ENCODE results near the gene C10orf143. TPM values are rescaled to one million over a fixed set of nuclear protein-coding genes. Genes with fewer than 3 reads are reported as not detected.

The C10orf143 gene
- total and polyA plus RNA-seq, 2 experiments from 2014 or later, result 0.76 to 5.4 TPM

DNA sequence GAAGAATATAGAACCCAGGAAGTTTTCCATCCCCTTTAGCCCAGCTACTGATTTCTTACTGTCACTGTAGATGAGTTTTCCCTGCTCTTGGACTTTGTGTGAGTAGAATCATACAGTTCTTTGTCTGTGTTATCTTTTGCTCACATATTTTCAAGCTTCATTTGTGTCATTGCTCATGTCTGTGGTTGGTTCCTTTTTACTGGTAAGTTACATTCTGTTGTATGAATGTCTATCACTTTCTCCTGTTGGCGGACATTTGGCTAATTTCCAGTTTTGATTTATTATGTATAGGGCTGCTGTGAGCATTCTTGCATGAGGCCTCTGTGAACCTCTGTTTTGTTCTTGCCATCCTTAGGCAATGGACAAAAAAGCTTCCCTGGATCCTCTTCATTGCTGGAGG lies 30.8 kb upstream of the C10orf143 start:
- Histone ChIP-seq H3K27ac (no peak overlapping the region), H3K9me2 (ENCODE audit: insufficient read depth) (no peaks in the 10 kb centered on the region), H3K4me2 (ENCODE audit: unreplicated experiment) (no peak overlapping the region), H3K9ac (no peak overlapping the region), H3K79me2 (ENCODE audit: insufficient read depth) (peaks cover 99% of the 10 kb centered on the region), H3K4me1 (ENCODE audit: insufficient read depth) (peaks cover 24% of the 10 kb centered on the region), H2AFZ (no peak overlapping the region), H3F3A (ENCODE audit: insufficient read depth) (no peaks in the 10 kb centered on the region), H3K4me3 (no peak overlapping the region), H3K9me3 (ENCODE audit: low read depth) (no peaks in the 10 kb centered on the region), H4K20me1 (ENCODE audit: insufficient read depth) (peaks cover 22% of the 10 kb centered on the region; the same call in 1 of the 2 replicates), H3K36me3 (ENCODE audit: low read depth) (peaks cover 19% of the 10 kb centered on the region), H3K27me3 (replicated peaks; ENCODE audit: insufficient read depth) (no peaks in the 10 kb centered on the region)
- WGBS, 2 experiments (ENCODE audit: low coverage in 1 of 2, low lambda C conversion rate in 2 of 2, missing lambda C conversion rate in 2 of 2), result 67 to 76% methylated on average over 1 of the region's 1 CpG
- DNase-seq, result peak; percentile 10
- in situ Hi-C loops (cut with MboI), result no loop called here
- TF ChIP-seq EZH2phosphoT487 (IDR thresholded peaks at IDR 0.05; ENCODE audit: insufficient read depth, low read depth) (no peak), EZH2 (IDR thresholded peaks at IDR 0.05; ENCODE audit: insufficient read depth, poor library complexity, severe bottlenecking) (no peak)

DNA sequence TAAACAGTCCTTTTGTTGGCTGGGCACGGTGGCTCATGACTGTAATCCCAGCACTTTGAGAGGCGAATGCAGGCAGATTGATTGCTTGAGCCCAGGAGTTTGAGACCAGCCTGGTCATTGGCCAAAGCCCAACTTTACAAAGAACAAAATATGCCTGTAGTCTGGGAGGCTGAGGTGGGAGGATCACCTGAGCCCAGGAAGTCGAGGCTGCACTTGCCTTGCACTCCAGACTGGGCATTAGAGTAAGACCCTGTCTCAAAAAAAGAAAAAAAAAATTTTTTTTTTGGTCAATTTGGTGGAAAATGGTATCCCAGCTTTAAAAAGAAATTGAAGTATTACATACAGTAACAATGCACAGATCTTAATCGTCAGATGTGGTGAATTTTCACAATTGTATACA lies 30.4 kb upstream of the C10orf143 start:
- H3K9ac ChIP-seq, result no peak overlapping the region
- in situ Hi-C loops (cut with MboI), result no loop called here
- TF ChIP-seq EZH2 (IDR thresholded peaks at IDR 0.05; ENCODE audit: insufficient read depth, poor library complexity, severe bottlenecking) (no peak), EZH2phosphoT487 (IDR thresholded peaks at IDR 0.05; ENCODE audit: insufficient read depth, low read depth) (no peak)
- peaks cover 24% of the 10 kb centered on the region for H3K4me1 ChIP-seq (ENCODE audit: insufficient read depth)
- no peaks in the 10 kb centered on the region for H3K27me3 ChIP-seq (replicated peaks; ENCODE audit: insufficient read depth)
- no peak overlapping the region for H3K4me2 ChIP-seq (ENCODE audit: unreplicated experiment)
- peaks cover 96% of the 10 kb centered on the region for H3K79me2 ChIP-seq (ENCODE audit: insufficient read depth)
- WGBS, 2 experiments (ENCODE audit: low coverage in 1 of 2, low lambda C conversion rate in 2 of 2, missing lambda C conversion rate in 2 of 2), result 68 to 78% methylated on average over 4 of the region's 4 CpGs
- H2AFZ ChIP-seq, result no peak overlapping the region
- no peak overlapping the region for H3K4me3 ChIP-seq
- DNase-seq, result no peak
- no peaks in the 10 kb centered on the region for H3F3A ChIP-seq (ENCODE audit: insufficient read depth)
- peaks cover 14% of the 10 kb centered on the region for H3K36me3 ChIP-seq (ENCODE audit: low read depth)
- H3K9me3 ChIP-seq (ENCODE audit: low read depth), result no peaks in the 10 kb centered on the region
- no peak overlapping the region for H3K27ac ChIP-seq
- no peaks in the 10 kb centered on the region for H3K9me2 ChIP-seq (ENCODE audit: insufficient read depth)
- peaks cover 18% of the 10 kb centered on the region; the same call in 1 of the 2 replicates for H4K20me1 ChIP-seq (ENCODE audit: insufficient read depth)

DNA sequence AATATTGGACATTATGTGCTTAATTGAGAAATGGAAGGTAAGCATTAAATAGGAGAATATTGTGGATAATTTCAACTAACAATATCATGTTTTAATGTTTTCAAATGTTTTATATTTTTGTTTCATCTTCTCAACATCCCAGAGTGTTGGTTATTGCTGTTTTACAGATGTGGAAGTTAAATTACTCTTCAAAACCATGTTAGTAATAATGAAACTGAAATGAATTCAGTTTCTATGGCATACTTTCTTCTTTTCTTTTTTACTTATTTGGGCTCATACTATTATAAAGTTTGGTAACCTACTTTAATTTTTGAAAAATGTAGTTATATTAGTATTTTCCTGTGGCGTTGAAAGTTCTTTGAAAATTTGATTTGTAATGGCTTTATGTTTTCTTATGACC lies 29.8 kb upstream of the C10orf143 start:
- Histone ChIP-seq H3K4me1 (ENCODE audit: insufficient read depth) (peaks cover 24% of the 10 kb centered on the region), H3K4me3 (no peak overlapping the region), H4K20me1 (ENCODE audit: insufficient read depth) (peaks cover 17% of the 10 kb centered on the region; the same call in 1 of the 2 replicates), H3K9me2 (ENCODE audit: insufficient read depth) (no peaks in the 10 kb centered on the region), H3K36me3 (ENCODE audit: low read depth) (peaks cover 11% of the 10 kb centered on the region; the same call in 1 of the 2 replicates), H3K9me3 (ENCODE audit: low read depth) (no peaks in the 10 kb centered on the region), H3F3A (ENCODE audit: insufficient read depth) (no peaks in the 10 kb centered on the region), H3K9ac (no peak overlapping the region), H2AFZ (no peak overlapping the region), H3K79me2 (ENCODE audit: insufficient read depth) (peaks cover 90% of the 10 kb centered on the region), H3K27ac (no peak overlapping the region), H3K4me2 (ENCODE audit: unreplicated experiment) (no peak overlapping the region), H3K27me3 (replicated peaks; ENCODE audit: insufficient read depth) (no peaks in the 10 kb centered on the region)
- in situ Hi-C loops (cut with MboI), result no loop called here
- TF ChIP-seq EZH2 (IDR thresholded peaks at IDR 0.05; ENCODE audit: insufficient read depth, poor library complexity, severe bottlenecking), result no peak
- no peak for TF ChIP-seq EZH2phosphoT487 (IDR thresholded peaks at IDR 0.05; ENCODE audit: insufficient read depth, low read depth)
- WGBS, 2 experiments (ENCODE audit: low coverage in 1 of 2, low lambda C conversion rate in 2 of 2, missing lambda C conversion rate in 2 of 2), result 97 to 100% methylated on average over 1 of the region's 1 CpG
- no peak for DNase-seq

DNA sequence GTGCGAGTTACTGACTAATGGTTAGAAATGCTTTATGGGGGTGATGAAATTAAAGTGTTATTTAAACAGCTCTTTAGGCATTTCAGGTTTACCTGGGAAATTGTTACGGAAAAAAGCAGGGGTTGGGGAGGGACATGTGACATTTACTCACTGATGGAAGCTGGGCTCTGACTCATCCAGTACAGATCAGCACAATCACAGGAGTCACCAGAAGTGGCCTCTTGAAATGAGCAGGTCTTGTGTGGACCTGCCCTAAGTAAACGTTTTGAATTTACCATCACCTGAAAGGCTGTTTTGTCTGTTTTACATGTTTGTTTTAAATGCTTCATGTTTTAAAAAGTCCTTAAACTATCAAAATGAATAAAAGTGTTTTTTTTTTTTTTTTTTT lies 27.8 kb upstream of the C10orf143 start:
- Histone ChIP-seq H3K9me2 (ENCODE audit: insufficient read depth) (no peaks in the 10 kb centered on the region), H3F3A (ENCODE audit: insufficient read depth) (no peaks in the 10 kb centered on the region), H3K36me3 (ENCODE audit: low read depth) (peaks cover 6% of the 10 kb centered on the region; the same call in 1 of the 2 replicates), H3K4me3 (peak overlapping the region; percentile 87), H3K79me2 (ENCODE audit: insufficient read depth) (peaks cover 71% of the 10 kb centered on the region), H3K4me2 (ENCODE audit: unreplicated experiment) (peak overlapping the region; percentile 90), H4K20me1 (ENCODE audit: insufficient read depth) (peaks cover 7% of the 10 kb centered on the region; the same call in 1 of the 2 replicates), H3K9me3 (ENCODE audit: low read depth) (no peaks in the 10 kb centered on the region), H3K4me1 (ENCODE audit: insufficient read depth) (peaks cover 24% of the 10 kb centered on the region), H3K9ac (peak overlapping the region; percentile 95), H3K27ac (peak overlapping the region; percentile 74), H3K27me3 (replicated peaks; ENCODE audit: insufficient read depth) (no peaks in the 10 kb centered on the region), H2AFZ (no peak overlapping the region)
- in situ Hi-C loops (cut with MboI), result no loop called here
- peak; percentile 81 for DNase-seq
- WGBS, 2 experiments (ENCODE audit: low coverage in 1 of 2, low lambda C conversion rate in 2 of 2, missing lambda C conversion rate in 2 of 2), result 64 to 67% methylated on average over 3 of the region's 3 CpGs
- no peak for TF ChIP-seq EZH2phosphoT487 (IDR thresholded peaks at IDR 0.05; ENCODE audit: insufficient read depth, low read depth)
- TF ChIP-seq EZH2 (IDR thresholded peaks at IDR 0.05; ENCODE audit: insufficient read depth, poor library complexity, severe bottlenecking), result no peak

Data from GM23248 (cell line).